CD14-positive monocyte (primary cell): Measurements from ENCODE around the gene CACNB4. TPM values are rescaled to one million over a fixed set of nuclear protein-coding genes. Genes with fewer than 3 reads are reported as not detected.

Source experiments
- DNase-seq, 3 donors: peaks; one replicate each; pipeline ENCODE4 v3.0.0-alpha.2; 2011 to 2022
- H2AFZ ChIP-seq: 2 replicates; pipeline ENCODE4 v1.6.0; 2012; ENCODE audit warnings: mild to moderate bottlenecking, low read depth, low read length, inconsistent platforms; ENCODE audit not compliant: insufficient read depth, poor library complexity, severe bottlenecking
- H3K27ac ChIP-seq, 2 donors: 1 replicate in 1 of 2; 2 replicates in 1 of 2; pipeline ENCODE4 v1.5.1; 2012 to 2013; ENCODE audit warnings: low read length in 2 of 2, control low read depth in 1 of 2, inconsistent platforms in 1 of 2, low read depth in 1 of 2, mild to moderate bottlenecking in 1 of 2
- H3K27me3 ChIP-seq, 2 donors: one replicate each; pipeline versions ENCODE4 v1.6.0 to v1.6.1; 2011 to 2013; ENCODE audit warnings: low read length in 2 of 2; ENCODE audit not compliant: control insufficient read depth in 2 of 2, insufficient read depth in 2 of 2
- H3K36me3 ChIP-seq, 2 donors: replicated peaks in 1 of 2; 1 replicate in 1 of 2; 2 replicates in 1 of 2; pipeline versions ENCODE4 v1.5.1 to v1.6.1; 2012 to 2013; ENCODE audit warnings: low read length in 2 of 2, control low read depth in 1 of 2, inconsistent platforms in 1 of 2, mild to moderate bottlenecking in 1 of 2; ENCODE audit not compliant: insufficient read depth in 2 of 2, control insufficient read depth in 1 of 2
- H3K4me1 ChIP-seq, 2 donors: 1 replicate in 1 of 2; 2 replicates in 1 of 2; pipeline versions ENCODE4 v1.5.1 to v1.6.1; 2012 to 2013; ENCODE audit warnings: low read length in 2 of 2, control low read depth in 1 of 2, inconsistent platforms in 1 of 2, mild to moderate bottlenecking in 1 of 2, moderate library complexity in 1 of 2; ENCODE audit not compliant: insufficient read depth in 2 of 2, control insufficient read depth in 1 of 2
- H3K4me2 ChIP-seq: replicated peaks from 2 replicates; pipeline ENCODE3; 2012; ENCODE audit warnings: low read length, moderate library complexity, mild to moderate bottlenecking; ENCODE audit not compliant: poor library complexity, severe bottlenecking; ENCODE audit errors: extremely low read depth
- H3K4me3 ChIP-seq, 3 experiments: fragments of 200-600 bp in 1 of 3; sonication (generic) in 1 of 3; replicated peaks in 1 of 3; 1 replicate in 2 of 3; 2 replicates in 1 of 3; pipeline ENCODE4 v1.5.1; 2011 to 2013; ENCODE audit warnings: low read length in 3 of 3, mild to moderate bottlenecking in 3 of 3, control low read depth in 2 of 3, low read depth in 2 of 3, inconsistent platforms in 1 of 3, moderate library complexity in 1 of 3
- H3K79me2 ChIP-seq: 2 replicates; pipeline ENCODE4 v1.6.0; 2012; ENCODE audit warnings: mild to moderate bottlenecking, control low read depth, inconsistent platforms, low read length, moderate library complexity; ENCODE audit not compliant: insufficient read depth
- H3K9ac ChIP-seq: 2 replicates; pipeline ENCODE4 v1.6.0; 2017; ENCODE audit warnings: low read length, mild to moderate bottlenecking; ENCODE audit not compliant: insufficient read depth, poor library complexity, severe bottlenecking
- H3K9me3 ChIP-seq, 2 donors: replicated peaks in 1 of 2; 1 replicate in 1 of 2; 2 replicates in 1 of 2; pipeline versions ENCODE4 v1.5.1 to v1.6.1; 2012 to 2013; ENCODE audit warnings: low read length in 2 of 2, control low read depth in 1 of 2; ENCODE audit not compliant: control insufficient read depth in 1 of 2, insufficient read depth in 1 of 2
- H4K20me1 ChIP-seq: 2 replicates; pipeline ENCODE4 v1.6.0; 2012; ENCODE audit warnings: mild to moderate bottlenecking, low read length, control low read depth, moderate library complexity; ENCODE audit not compliant: insufficient read depth
- H3K27ac Mint-ChIP-seq, 7 donors: one replicate each; pipeline ENCODE4 v1.8.0; 2020; ENCODE audit warnings: mild to moderate bottlenecking in 7 of 7, mixed read lengths in 7 of 7, moderate library complexity in 6 of 7, inconsistent platforms in 2 of 7
- H3K27me3 Mint-ChIP-seq, 3 donors: one replicate each; pipeline ENCODE4 v1.8.0; 2021 to 2022; ENCODE audit warnings: low read depth in 3 of 3, mild to moderate bottlenecking in 3 of 3, mixed read lengths in 3 of 3, moderate library complexity in 3 of 3, inconsistent platforms in 1 of 3
- H3K36me3 Mint-ChIP-seq, 2 donors: one replicate each; pipeline ENCODE4 v1.8.0; 2020; ENCODE audit warnings: mixed read lengths in 2 of 2, inconsistent platforms in 1 of 2, mild to moderate bottlenecking in 1 of 2
- H3K4me1 Mint-ChIP-seq: one replicate; pipeline ENCODE4 v1.8.0; 2020; ENCODE audit warnings: mild to moderate bottlenecking, mixed read lengths
- H3K4me3 Mint-ChIP-seq, 2 donors: one replicate each; pipeline ENCODE4 v1.8.0; 2020; ENCODE audit warnings: mild to moderate bottlenecking in 2 of 2, mixed read lengths in 2 of 2, moderate library complexity in 1 of 2
- H3K9me3 Mint-ChIP-seq, 7 donors: one replicate each; pipeline ENCODE4 v1.8.0; 2020 to 2022; ENCODE audit warnings: mixed read lengths in 7 of 7, mild to moderate bottlenecking in 6 of 7, moderate library complexity in 6 of 7, inconsistent platforms in 2 of 7
- WGBS: methylation state at CpG from one replicate; pipeline ENCODE4 v1.1.5; 2013; ENCODE audit warnings: missing lambda C conversion rate; ENCODE audit not compliant: insufficient coverage; 5-methylcytosine and 5-hydroxymethylcytosine counted together
- intact Hi-C, 2 donors: fragments of 100-400 bp; cut with micrococcal nuclease; formaldehyde crosslinking; loops; one replicate each; pipeline versions ENCODE4 v1.15.0 to v1.15.1; 2023
- polyA plus RNA-seq, 3 donors: library from polyadenylated mRNA; depleted of rRNA in 1 of 3; unstranded in 2 of 3; stranded (reverse) in 1 of 3; fragments of 300-500 nt in 2 of 3; fragments of >200 nt in 1 of 3; fragmentation: Illumina TruSeq in 2 of 3; gene quantifications; 1 replicate in 2 of 3; 2 replicates in 1 of 3; pipeline ENCODE4 v1.2.3, GENCODE V29; 2012 to 2021
- TF ChIP-seq, protein P1 (sequence below): fragments of 200-600 bp; IDR thresholded peaks from one replicate; pipeline ENCODE4 v1.8.0; 2022; ENCODE audit warnings: antibody characterized with exemption, mild to moderate bottlenecking

CACNB4 gene
- polyA plus RNA-seq, 3 donors: 0.44 to 1.9 (median 1.1) TPM

DNA sequence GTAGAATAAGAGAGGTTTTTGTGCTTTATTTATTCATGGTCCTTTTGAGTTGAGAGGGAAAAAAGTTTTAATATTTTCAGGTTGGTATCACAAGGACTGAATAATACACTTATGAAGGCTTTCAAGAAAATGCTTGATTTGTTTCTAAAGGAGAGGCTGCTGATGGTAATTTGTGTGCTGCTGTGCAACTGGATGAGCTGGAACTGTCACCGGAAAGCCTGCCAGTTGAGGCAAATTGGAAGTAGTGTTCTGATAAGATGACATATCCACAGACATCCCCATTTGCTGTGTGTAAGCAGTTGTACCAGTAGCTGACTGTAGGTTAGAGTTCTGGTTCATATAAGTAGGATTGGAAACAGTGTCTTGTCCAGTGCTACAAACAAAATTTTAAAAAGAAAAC is 21.6 kb upstream of the CACNB4 start:
- Histone ChIP-seq H3K4me3 (no peak overlapping the region), H3K27ac (no peak overlapping the region), H3K9ac (no peak overlapping the region), H4K20me1 (no peaks in the 10 kb centered on the region), H3K9me3 (no peaks in the 10 kb centered on the region), H2AFZ (no peak overlapping the region), H3K4me2 (no peak overlapping the region), H3K4me1 (no peaks in the 10 kb centered on the region), H3K36me3 (peaks cover 42 to 64% of the 10 kb centered on the region in 2 donors), H3K79me2 (no peaks in the 10 kb centered on the region), H3K27me3 (no peaks in the 10 kb centered on the region)
- TF ChIP-seq, protein P1, sequence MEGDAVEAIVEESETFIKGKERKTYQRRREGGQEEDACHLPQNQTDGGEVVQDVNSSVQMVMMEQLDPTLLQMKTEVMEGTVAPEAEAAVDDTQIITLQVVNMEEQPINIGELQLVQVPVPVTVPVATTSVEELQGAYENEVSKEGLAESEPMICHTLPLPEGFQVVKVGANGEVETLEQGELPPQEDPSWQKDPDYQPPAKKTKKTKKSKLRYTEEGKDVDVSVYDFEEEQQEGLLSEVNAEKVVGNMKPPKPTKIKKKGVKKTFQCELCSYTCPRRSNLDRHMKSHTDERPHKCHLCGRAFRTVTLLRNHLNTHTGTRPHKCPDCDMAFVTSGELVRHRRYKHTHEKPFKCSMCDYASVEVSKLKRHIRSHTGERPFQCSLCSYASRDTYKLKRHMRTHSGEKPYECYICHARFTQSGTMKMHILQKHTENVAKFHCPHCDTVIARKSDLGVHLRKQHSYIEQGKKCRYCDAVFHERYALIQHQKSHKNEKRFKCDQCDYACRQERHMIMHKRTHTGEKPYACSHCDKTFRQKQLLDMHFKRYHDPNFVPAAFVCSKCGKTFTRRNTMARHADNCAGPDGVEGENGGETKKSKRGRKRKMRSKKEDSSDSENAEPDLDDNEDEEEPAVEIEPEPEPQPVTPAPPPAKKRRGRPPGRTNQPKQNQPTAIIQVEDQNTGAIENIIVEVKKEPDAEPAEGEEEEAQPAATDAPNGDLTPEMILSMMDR: no peak
- H3K4me3 Mint-ChIP-seq: no peak overlapping the region
- peaks cover 52 to 58% of the 10 kb centered on the region in 2 donors for H3K36me3 Mint-ChIP-seq
- intact Hi-C loops: no loop called here
- DNase-seq: no peak
- peak overlapping the region in 2 of 7 donors; percentile 27 to 54 for H3K27ac Mint-ChIP-seq
- WGBS: no CpG with 5 or more reads among the region's 1 CpG
- H3K9me3 Mint-ChIP-seq: no peaks in the 10 kb centered on the region
- H3K4me1 Mint-ChIP-seq: no peaks in the 10 kb centered on the region
- peaks cover 0 to 1% (median 0%) of the 10 kb centered on the region in 3 donors for H3K27me3 Mint-ChIP-seq

DNA sequence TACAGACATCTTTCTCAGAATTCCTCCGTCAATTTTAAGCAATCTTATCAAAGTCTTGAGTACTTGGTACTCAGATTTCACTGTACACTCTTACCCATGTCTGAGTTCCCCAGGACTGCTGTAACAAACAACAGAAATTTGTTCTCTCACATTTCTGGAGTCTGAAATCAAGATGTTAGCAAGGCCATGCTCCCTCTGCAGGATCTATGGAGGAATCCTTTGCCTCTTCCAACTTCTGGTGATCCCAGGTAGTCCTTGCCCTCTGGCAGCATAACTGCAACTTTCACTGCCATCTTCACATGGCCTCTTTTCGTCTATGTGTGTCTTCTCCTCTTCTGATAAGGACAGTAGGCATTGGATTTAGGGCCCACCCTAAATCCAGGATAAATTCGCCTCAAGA is 17.1 kb upstream of the CACNB4 start:
- Histone ChIP-seq H3K4me2 (no peak overlapping the region), H3K4me3 (no peak overlapping the region), H3K79me2 (no peaks in the 10 kb centered on the region), H3K9ac (no peak overlapping the region), H3K27me3 (no peaks in the 10 kb centered on the region), H3K4me1 (no peaks in the 10 kb centered on the region), H3K9me3 (no peaks in the 10 kb centered on the region), H2AFZ (no peak overlapping the region), H3K27ac (no peak overlapping the region), H3K36me3 (peaks cover 14 to 22% of the 10 kb centered on the region in 2 donors), H4K20me1 (no peaks in the 10 kb centered on the region)
- peaks cover 20 to 26% of the 10 kb centered on the region in 2 donors for H3K36me3 Mint-ChIP-seq
- no peaks in the 10 kb centered on the region for H3K9me3 Mint-ChIP-seq
- WGBS: 100% methylated on average over 1 of the region's 3 CpGs
- H3K27ac Mint-ChIP-seq: peak overlapping the region in 3 of 7 donors; percentile 20 to 69 (median 25)
- H3K4me3 Mint-ChIP-seq: no peak overlapping the region
- TF ChIP-seq, protein P1: no peak
- peaks cover 8% of the 10 kb centered on the region for H3K4me1 Mint-ChIP-seq
- DNase-seq: no peak
- H3K27me3 Mint-ChIP-seq: peaks cover 0 to 2% (median 1%) of the 10 kb centered on the region in 3 donors
- intact Hi-C loops: no loop called here
